WTC11 (cell line): ENCODE results near the gene FAM161B. TPM values are rescaled to one million over a fixed set of nuclear protein-coding genes. Genes with fewer than 3 reads are reported as not detected.

Experiments
- ZNF263 ChIP-seq: sonication (generic); formaldehyde crosslinking; IDR thresholded peaks from 2 replicates; pipeline ENCODE4 v1.8.1; 2022; ENCODE audit warnings: low read depth, mild to moderate bottlenecking, moderate library complexity, missing genetic modification reagents
- total RNA-seq: library from RNA; stranded (reverse); gene quantifications from 3 replicates; pipeline ENCODE4 v1.2.3, GENCODE V29; 2021

FAM161B gene
- total RNA-seq, 1 experiment from 2014 or later: 0.26 TPM

GRCh38 chr14:73884438-73885190, 65.3 kb downstream of the FAM161B start (continued):
- no peak for TF ChIP-seq ZNF263 (CRISPR knock-in tag)
- TF ChIP-seq, all 79 proteins: peak for 0

Other genes starting within 250 kb of the FAM161B start
- gene PNMA1, start 235.7 kb downstream of the FAM161B start, total RNA-seq: 46.0 to 50.2 TPM (median 49.6 TPM) in 3 replicates
- 20.7 to 23.6 TPM (median 22.1 TPM) in 3 replicates for gene PTGR2, start 98.3 kb downstream of the FAM161B start, total RNA-seq
- 19.3 to 21.0 TPM (median 20.5 TPM) in 3 replicates for gene ZNF410, start 63.2 kb downstream of the FAM161B start, total RNA-seq
- 9.1 to 10.5 TPM (median 10.4 TPM) in 3 replicates for gene COQ6, start 208 bp upstream of the FAM161B start, total RNA-seq
- gene ENTPD5, start 69.2 kb upstream of the FAM161B start, total RNA-seq: 8.8 to 10.6 TPM (median 9.5 TPM) in 3 replicates
- gene BBOF1, start 69.3 kb upstream of the FAM161B start, total RNA-seq: 0.48 to 0.98 TPM (median 0.73 TPM) in 3 replicates
- gene ALDH6A1, start 134.4 kb upstream of the FAM161B start, total RNA-seq: 21.6 to 32.1 TPM (median 30.6 TPM) in 3 replicates
- 8.8 to 10.6 TPM (median 10.3 TPM) in 3 replicates for gene LIN52, start 134.9 kb upstream of the FAM161B start, total RNA-seq